ENCODE results near the gene RFX5.

GRCh38 chr1:151336556-151336955, 10.5 kb downstream of the RFX5 start:
- TF ChIP-seq CTCF (conservative IDR thresholded peaks at IDR 0.05; ENCODE audit: low read depth in 2 of 2): no peak
- TF ChIP-seq EZH2 (IDR thresholded peaks at IDR 0.05; ENCODE audit: low read depth, unreplicated experiment): no peak
- TF ChIP-seq POLR2AphosphoS5 (IDR thresholded peaks at IDR 0.05; ENCODE audit: low read depth): no peak
